Islet precursor cell (in vitro differentiated cells): ENCODE results near the gene CYB561.

Experiments
- DNase-seq: peaks from one replicate; pipeline ENCODE4 v3.0.0-alpha.2; 2018

CYB561 gene

DNA sequence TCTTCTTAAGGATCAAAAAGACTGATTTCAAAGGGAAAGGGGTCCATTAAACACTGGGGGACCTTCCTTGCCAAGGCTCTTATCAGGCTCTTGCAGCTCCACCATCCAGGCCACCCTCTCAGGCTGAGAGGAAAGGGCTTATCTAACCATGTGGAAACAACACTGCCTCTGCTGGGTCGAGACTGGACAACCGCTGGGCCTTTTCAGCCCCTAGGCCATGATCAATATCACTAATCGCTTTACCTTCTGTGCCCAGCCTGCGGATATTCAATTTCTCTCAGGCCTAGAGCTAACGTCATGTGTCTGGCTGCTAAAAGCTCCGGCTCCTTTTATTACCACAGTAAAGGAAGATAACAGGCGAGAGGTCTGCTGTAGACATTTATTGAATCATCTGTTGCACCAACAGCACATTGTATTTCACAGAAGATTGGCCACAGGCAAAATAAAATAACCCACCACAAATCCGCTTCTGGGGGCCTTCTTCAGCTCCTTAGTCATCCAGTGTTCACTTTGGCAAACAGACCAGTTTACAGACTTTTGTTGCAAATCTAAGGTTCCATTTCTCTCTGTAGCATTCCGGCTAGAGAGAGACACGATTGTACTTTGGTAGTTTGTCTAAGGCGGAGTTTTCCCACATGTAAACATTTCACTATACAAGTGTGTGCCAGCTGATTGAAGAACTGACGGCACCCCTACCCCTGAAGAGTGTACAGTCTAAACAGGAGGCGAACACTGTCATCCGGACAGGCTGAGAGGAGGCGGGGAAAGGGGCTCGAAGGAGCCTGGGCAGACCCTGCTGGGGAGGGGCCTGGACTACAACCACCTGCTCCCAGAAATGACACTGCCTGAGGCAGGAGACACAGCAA lies 13.9 kb downstream of the CYB561 start:
- peak; percentile 95 for DNase-seq

DNA sequence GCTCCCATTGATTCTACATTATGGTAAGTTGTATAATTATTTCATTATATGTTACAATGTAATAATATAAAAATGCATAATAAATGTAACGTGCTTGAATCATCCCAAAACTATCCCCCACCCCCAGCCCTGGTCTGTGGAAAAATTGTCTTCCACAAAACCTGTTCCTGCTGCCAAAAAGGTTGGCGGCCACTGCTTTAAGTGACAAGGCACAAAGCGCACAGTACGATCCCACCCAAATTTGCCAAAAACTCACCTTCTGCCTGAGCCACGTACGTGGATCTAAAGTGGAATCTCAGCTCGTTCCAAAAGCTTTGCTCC lies 14.5 kb downstream of the CYB561 start:
- no peak for DNase-seq

DNA sequence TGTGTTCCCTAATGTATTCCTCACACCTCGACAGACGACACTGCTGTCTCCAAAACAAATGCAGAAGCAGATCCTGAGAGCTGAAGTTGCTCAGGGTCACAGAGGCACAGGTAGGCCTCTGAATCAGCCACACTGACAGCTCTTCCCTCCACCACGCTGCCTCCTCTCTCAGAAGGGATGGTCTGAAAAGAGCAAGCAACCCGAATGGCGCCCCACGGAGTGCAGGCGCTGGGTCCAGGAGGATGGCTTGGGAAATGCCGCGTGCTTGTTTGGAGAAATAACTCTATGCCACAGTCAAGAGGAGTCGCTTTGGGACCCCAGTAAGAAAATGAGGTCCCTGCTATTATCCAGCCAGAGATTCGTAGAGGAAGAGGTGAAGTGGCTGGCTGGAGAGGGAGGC lies 15.9 kb downstream of the CYB561 start:
- DNase-seq, result no peak

DNA sequence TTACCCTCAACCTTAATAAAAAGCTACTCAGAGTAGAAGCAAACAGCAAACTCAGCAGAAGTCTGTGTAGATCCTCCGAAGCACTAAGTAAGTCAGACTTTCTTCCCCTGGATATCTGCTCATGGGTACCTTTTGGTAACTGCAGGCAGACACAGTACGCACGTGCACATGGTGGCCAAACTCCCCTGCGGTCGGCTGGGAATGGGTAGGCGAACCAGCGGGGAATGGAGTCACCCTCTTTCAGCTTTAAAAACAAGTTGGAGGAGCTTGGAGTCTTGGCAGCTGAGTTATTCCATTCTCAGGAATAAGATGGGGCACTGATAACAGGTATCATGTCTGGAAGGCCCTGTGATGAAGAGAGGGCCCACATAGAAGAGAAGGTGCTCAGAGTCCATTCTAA lies 16.3 kb downstream of the CYB561 start:
- no peak for DNase-seq

DNA sequence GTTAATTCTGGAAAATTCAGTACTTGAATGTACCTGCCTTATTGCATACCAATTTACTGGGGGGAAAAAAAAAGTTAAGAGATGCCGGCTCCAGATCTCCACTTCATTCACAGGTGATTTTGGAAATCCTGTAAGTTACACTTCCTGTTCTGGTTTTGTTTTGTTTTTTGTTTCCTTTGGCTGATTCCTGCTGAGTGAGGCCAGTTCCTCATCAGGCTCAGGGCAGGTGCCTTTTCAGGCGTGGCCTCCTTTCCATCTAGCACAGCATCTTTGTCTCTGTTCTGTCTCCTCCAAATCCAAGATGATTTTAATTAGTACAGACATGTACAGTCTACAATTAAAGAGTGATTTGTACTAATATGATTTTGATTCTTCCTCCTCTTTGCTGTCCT lies 19.2 kb downstream of the CYB561 start:
- no peak for DNase-seq

DNA sequence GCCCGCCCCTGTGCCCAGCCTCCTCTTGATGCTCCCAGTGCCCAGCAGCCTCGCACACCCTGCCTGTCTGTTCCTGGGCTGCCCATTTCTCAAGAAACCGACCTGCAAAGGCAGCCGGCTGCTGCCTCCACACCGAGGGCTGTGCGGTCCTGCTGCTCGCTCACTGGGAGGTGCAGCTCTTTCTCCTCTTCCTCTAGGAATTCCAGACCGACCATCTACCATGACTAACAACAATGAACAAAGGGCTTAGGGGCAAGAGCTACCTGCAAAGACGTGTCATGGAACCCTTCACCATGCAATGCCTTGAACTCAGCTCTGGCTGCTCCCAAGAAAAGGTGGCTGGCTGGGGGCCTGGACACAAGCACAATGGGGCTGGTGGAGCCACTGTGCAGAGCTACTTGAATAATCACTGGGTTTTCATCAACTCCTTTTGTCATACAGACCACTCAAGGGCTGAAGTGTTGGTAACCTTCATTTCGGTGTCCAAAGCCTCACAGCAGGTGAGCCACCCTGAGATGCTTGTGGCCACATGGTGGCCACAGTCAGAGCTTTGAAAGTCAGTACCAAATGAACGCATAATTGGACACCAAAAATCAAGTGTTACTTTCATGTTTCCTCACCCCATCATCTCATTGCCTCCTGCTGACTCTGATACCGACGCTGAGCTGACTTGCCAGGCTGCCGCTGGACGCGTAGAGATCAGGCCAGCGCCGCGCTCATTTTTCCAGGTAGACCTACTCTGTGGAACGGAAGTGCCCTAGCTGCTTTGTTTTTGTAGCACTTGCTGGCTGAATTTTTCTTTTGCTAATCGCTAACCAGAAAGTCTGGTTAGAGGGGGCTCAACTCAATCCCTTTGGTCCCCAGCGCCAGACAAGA lies 19.8 kb downstream of the CYB561 start:
- DNase-seq, result no peak

DNA sequence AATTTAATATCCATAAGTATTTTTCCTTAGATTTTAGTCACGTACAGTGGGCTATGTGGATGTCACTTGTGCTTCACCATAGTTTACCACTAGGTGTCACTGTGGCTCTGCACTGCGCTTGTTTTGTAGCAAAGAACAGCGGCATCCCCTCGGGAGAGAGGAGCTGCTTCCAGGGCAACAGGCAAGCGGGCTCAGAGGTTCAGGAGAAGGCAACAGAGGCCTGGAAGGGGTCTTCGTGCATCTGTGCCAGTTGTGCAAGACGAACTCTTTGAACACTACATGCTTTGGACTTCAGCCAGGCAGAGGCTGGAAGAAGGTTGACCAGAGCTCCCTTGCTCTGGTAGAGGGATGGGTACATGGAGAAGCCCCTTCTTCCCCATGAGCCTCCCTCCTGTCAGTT lies 20.6 kb downstream of the CYB561 start:
- DNase-seq, result peak; percentile 90

DNA sequence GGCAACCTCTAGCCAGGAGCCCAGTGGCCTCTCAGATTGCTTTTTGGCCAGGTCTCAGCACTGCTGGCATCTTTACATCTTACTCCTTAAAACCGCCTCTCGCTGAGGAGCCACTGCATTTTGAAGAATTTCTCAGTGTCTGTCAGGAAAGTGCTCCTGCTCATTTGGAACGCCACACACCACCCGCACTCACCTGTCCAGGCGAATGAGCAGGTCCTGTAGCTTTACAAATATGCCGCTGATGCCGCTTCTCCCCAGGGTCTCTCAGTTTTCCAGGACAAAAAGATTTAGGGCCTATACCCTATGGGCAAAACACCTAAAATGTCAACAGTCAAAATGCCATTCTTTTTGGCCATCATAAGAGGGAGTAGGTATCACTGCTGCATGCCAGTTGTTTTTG lies 22.1 kb downstream of the CYB561 start:
- DNase-seq, result peak; percentile 50

DNA sequence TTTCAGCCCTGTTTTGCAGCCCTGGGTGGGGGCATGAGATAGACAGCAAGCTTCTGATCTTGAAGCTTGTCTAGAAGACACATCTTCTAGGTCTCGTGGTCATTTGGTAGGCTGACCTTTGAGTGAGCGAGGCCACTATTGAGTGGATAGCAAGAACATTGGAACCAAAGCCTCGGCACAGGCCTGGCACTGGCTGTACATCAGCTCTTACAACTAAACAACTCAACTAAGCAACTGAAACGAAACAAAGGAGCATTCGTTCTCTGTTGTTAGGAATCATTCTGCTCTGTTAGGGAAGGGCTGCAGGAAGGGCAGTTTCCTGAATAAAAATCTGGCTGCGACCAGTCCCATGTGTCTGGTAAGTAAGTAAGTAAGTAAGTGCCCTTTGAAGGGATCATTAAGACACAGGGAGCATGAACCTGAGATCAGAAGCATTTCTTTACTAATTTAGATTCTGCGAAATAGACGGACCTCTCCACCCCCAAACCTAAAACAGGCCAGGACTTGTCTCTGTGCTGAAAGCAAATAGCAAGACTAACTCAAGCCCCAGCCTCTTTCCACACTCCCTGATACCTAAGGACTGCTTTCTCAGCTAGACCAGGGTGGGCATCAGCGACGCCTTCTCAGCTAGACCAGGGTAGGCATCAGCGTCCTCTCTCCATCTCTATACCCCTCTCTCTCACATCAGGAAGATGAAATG lies 22.7 kb downstream of the CYB561 start:
- peak; percentile 52 for DNase-seq

DNA sequence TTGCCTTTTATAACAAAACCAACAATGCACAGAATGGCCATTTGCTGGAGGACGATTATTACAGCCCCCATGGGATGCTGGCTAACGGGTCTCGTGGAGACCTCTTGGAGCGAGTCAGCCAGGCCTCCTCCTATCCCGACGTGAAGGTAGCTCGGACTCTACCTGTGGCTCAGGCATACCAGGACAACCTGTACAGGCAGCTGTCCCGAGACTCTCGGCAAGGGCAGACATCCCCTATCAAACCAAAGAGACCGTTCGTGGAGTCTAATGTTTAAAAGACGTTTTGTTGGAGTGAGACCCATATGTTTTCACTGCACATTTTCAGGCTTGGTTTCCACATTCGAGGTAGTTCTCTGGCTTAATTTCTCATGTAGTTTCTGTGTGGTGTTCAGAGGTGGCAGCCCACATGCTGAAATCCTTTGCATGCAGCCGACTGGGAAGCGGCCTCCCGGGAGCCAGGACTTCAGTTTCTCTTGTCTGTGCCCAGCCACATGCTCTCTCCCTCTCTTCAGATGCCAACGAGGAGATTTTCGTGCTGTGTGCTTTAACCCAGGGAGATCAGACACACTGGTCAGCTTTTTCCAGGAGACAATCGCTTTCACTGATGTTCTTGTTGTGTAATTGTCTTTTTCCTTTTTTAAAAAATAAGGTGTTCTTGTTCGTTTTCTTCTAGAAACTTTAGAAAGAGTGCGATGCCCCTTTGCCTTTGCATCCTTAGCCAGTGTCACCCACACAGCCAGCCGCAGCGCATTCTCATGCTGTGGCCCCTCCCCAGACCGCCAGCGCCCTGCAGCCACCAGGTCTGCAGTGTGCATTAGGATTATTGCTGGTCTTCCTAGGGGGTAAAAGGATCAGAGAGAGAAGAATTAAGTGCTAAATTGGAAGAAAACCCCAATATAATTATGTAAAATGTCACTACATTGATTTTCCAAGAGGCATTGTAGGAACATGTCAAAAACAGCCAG lies 24.1 kb downstream of the CYB561 start:
- DNase-seq, result peak; percentile 52

DNA sequence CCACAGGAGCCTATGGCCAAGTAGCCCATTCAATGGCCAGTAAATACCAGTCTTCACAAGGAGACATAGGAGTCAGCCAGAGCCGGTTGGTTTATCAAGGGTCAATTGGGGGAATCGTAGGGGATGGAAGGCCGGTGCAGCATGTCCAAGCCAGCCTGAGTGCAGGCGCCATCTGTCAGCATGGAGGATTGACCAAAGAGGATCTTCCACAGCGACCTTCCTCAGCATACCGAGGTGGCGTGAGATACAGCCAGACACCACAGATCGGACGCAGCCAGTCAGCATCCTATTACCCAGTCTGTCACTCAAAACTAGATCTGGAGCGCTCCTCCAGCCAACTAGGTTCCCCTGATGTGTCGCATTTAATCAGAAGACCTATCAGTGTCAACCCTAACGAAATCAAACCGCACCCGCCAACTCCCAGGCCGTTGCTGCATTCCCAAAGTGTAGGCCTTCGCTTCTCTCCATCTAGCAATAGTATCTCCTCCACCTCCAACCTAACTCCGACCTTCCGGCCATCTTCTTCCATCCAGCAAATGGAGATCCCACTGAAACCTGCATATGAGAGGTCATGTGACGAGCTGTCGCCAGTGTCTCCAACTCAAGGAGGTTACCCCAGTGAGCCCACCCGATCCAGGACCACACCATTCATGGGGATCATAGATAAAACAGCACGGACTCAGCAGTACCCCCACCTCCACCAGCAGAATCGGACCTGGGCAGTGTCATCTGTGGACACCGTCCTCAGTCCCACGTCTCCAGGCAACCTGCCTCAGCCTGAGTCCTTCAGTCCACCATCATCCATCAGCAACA lies 25.0 kb downstream of the CYB561 start:
- DNase-seq, result peak; percentile 52

DNA sequence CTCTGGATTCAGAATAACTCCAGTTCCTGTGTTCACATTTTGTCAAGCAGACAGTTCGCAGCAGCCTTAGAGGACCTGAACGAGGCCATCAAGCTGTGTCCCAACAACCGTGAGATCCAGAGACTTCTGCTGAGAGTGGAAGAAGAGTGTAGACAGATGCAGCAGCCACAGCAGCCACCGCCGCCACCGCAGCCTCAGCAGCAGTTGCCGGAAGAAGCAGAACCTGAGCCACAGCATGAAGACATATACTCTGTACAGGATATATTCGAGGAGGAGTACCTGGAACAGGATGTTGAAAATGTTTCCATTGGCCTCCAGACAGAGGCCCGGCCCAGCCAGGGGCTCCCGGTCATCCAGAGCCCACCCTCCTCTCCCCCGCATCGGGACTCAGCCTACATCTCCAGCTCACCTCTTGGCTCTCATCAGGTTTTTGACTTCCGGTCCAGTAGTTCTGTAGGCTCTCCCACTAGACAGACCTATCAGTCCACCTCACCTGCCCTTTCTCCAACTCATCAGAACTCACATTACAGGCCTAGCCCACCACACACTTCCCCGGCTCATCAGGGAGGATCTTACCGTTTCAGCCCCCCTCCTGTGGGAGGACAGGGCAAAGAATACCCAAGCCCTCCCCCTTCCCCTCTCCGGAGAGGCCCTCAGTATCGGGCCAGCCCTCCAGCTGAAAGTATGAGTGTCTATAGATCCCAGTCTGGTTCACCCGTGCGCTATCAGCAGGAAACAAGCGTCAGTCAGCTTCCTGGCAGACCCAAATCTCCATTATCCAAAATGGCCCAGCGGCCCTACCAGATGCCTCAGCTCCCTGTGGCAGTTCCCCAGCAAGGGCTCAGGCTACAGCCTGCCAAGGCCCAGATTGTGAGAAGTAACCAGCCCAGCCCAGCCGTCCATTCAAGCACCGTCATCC lies 25.9 kb downstream of the CYB561 start:
- DNase-seq, result peak; percentile 53

DNA sequence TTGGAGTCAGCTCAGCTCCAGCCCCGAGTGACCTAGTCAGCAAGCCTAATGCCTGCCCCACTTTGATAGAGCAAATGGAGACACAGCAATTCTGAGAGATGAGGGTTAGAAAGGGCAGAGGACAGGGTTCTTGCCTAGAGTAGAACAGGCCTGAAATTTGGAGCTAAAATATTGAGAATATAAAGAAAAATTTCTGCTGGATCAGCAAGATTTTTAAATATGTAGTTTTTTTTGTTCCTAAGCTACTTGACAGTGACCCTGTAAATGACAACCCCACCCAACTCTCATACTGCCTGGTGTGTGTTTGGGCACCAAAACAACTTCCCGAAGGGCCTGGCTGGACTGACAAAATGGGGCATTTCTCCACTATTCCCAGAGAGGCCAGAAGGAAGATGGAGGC lies 26.7 kb downstream of the CYB561 start:
- no peak for DNase-seq

DNA sequence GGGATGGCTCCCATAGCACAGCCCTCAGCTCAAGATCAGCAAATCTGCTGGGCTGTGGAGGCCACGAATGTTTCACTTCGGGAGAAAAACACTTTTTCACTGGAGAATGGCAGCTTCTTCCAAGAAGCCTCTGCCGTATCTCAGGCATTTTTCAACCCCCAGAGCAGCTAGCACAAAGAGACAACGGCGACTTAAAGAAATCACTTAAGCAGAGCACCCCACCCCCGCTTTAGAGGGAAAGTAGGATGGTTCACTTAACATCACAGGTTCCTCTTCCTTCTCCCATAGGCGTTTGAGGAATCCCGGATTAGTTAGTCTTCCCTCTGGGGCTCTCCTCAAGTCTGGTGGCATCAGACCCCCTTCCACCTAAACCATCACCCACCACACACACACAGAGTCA lies 27.6 kb downstream of the CYB561 start:
- DNase-seq, result peak; percentile 37

DNA sequence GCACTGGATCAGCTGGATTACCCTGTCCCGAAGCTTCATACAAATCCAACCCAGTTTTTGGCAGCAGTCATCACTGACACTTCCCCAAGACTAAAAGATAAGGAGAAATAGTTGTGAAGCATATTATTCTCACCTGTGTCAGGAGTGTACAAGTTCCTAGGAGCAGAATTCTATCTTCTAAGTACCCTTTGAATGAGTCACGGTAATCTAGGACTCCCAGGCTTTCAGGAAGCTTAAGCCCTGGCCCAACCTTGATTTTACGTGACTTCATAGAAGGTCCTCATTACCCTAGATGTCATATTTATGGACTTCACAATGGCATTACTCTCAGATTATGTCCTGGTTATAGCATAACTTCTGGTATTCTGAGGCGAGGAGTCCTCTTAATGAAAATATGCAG lies 31.9 kb downstream of the CYB561 start:
- no peak for DNase-seq

DNA sequence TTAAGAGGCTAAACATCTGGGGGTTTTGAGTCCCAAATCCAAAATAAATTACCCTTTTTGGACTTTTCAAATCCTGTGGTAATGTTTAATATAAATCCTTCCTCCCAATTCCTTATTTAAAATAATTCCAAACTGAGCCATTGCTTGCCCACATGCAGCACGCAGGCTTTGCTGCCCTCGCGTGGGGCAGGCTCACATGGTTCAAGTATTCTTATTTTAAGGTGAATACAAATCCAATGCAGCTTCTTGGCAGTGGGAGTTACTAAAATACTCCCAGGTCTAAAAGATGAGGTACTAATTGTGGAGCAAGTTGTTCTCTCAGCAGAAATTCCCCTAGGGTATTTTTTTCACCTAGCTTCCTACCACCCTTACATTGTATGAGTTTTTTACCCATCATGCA lies 33.0 kb downstream of the CYB561 start:
- DNase-seq, result no peak

DNA sequence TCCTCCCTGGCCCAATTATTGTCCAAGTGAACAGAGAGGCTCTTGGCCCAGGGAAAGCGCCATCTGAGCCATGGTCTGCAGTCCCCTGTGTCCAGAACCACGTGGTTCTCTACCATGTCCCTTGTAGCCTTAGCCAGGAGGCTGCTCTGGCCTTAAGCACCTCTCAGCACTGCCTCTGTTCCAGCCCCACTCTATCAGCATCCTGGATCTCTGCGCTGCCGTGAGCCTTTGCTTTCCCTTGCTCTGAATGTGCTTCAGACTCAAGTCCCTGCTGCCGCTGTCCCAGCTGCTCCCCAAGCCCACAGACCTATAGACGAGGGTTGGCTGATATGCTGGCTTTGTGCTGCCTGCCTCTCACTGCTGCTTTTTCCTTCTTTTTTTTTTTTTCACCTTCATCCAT lies 33.9 kb downstream of the CYB561 start:
- no peak for DNase-seq

DNA sequence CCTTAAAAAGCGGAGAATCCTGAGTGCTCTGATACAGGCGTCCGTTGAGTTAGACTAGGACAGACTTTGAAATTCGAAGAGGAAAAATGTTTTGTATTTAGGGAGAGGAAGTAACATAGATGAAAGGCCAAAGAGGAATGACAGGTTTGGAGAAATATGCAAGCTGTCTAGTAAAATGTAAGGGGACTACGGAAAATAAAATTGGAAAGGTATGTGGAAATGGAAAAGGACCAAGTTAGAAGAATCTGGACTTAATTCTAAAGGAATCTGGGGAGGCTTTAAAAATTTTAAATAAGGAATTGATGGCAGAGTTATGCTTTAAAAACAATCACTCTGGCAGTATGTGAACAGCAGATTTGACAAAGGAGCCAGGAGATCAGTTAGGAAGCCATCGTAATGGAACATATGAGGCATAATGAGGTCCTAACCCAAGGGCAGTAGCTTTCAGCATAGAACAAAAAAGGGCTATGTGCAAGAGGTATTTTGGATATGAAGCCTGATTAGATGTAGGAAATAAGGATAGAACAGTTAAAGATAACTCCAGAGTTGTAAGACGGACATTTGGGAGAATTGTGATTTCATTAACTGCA lies 38.3 kb downstream of the CYB561 start:
- no peak for DNase-seq

DNA sequence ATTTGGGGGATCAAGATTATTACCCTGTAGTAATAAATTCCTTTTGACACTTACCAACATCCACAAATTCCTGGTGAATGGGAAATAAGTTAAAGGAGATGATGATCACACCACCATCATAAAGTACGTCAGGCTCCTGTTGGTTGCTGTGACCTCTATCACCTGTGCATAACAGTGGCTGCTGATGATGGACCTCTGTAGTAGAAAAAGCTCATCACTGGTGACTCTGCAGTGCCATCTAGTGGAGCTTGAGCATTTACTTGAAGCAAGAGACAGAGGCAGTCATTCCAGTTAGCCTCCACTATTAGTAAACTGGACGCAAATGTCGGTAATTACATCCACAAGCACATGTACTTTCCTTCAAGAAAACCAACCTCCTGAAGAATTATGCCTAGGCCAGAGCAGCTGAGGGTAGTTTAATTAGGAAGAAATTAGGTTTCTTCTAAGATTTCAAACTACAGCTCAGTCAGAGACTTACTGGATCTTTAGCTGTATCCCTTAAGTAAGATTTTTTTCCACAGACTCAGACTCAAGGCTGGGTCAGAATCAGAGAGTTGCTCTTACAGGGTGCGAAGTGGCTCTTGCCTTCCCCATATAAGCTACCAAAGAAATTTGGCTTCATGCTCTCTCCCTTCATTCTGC lies 39.3 kb downstream of the CYB561 start:
- DNase-seq, result peak; percentile 89
